Spleen (tissue), 11 donors: Measurements from ENCODE around the gene KIF3B. TPM values are rescaled to one million over a fixed set of nuclear protein-coding genes. Genes with fewer than 3 reads are reported as not detected.
A peak's percentile ranks its signal among the peaks of the same experiment; 100 is the strongest.
"Not testable (repeated sequence)": the region's sequence is repeated elsewhere in the genome, so short reads cannot be mapped to it uniquely, and the experiment has no call there.

Experiments
- DNase-seq: peaks from one replicate; pipeline ENCODE4 v3.0.0-alpha.2; 2020
- H3K27ac ChIP-seq, 8 donors: fragments of 200-600 bp; sonication (generic) in 7 of 8; 1 replicate in 4 of 8; 2 replicates in 4 of 8; pipeline versions ENCODE4 v1.5.0 to v1.8.0; 2016 to 2021; ENCODE audit warnings: inconsistent platforms in 4 of 8, mild to moderate bottlenecking in 4 of 8, moderate library complexity in 1 of 8
- H3K27me3 ChIP-seq, 7 donors: fragments of 200-600 bp; sonication (generic) in 6 of 7; replicated peaks in 1 of 7; 1 replicate in 4 of 7; 2 replicates in 3 of 7; pipeline versions ENCODE4 v1.5.0 to v1.8.0; 2016 to 2021; ENCODE audit warnings: inconsistent platforms in 3 of 7, mild to moderate bottlenecking in 1 of 7
- H3K36me3 ChIP-seq, 6 donors: fragments of 200-600 bp; sonication (generic) in 5 of 6; 1 replicate in 4 of 6; 2 replicates in 2 of 6; pipeline versions ENCODE4 v1.5.0 to v1.8.0; 2016 to 2021; ENCODE audit warnings: inconsistent platforms in 2 of 6
- H3K4me1 ChIP-seq, 6 donors: fragments of 200-600 bp; sonication (generic) in 5 of 6; 1 replicate in 3 of 6; 2 replicates in 3 of 6; pipeline versions ENCODE4 v1.5.0 to v1.8.0; 2016 to 2021; ENCODE audit warnings: inconsistent platforms in 3 of 6
- H3K4me3 ChIP-seq, 8 donors: fragments of 200-600 bp; sonication (generic) in 7 of 8; 1 replicate in 4 of 8; 2 replicates in 4 of 8; pipeline versions ENCODE4 v1.5.0 to v1.8.0; 2016 to 2021; ENCODE audit warnings: inconsistent platforms in 4 of 8, mild to moderate bottlenecking in 4 of 8, moderate library complexity in 2 of 8
- H3K9me3 ChIP-seq, 8 donors: fragments of 200-600 bp; sonication (generic) in 7 of 8; 1 replicate in 4 of 8; 2 replicates in 4 of 8; pipeline versions ENCODE4 v1.5.0 to v1.8.0; 2016 to 2021; ENCODE audit warnings: inconsistent platforms in 4 of 8
- CTCF ChIP-seq, 11 experiments: fragments of 200-600 bp in 7 of 11; fragments of 450-650 bp in 4 of 11; sonication (generic) in 4 of 11; IDR thresholded peaks in 8 of 11; conservative IDR thresholded peaks in 3 of 11; 1 replicate in 7 of 11; 2 replicates in 4 of 11; pipeline versions ENCODE4 v1.4.0 to v1.8.0; 2016 to 2021; ENCODE audit warnings: antibody characterized with exemption in 11 of 11, inconsistent platforms in 4 of 11, mild to moderate bottlenecking in 1 of 11
- POLR2A ChIP-seq, 3 donors: fragments of 450-650 bp; IDR thresholded peaks; one replicate each; pipeline ENCODE4 v1.5.1; 2017; ENCODE audit warnings: antibody characterized with exemption in 3 of 3, mild to moderate bottlenecking in 1 of 3
- POLR2AphosphoS5 ChIP-seq, 3 donors: sonication (generic); formaldehyde crosslinking; IDR thresholded peaks; one replicate each; pipeline ENCODE4 v1.5.1; 2017; ENCODE audit warnings: antibody characterized with exemption in 3 of 3
- WGBS, 5 donors: extraction: QIAGEN DNeasy Blood & Tissue Kit in 3 of 5; methylation state at CpG; one replicate each; pipeline versions ENCODE4 v1.1.5 to v1.1.7; 2013 to 2018; 5-methylcytosine and 5-hydroxymethylcytosine counted together
- intact Hi-C: fragments of 100-400 bp; cut with DNase I; formaldehyde crosslinking; loops from one replicate; pipeline ENCODE4 v1.15.0; 2023; ENCODE audit warnings: low total_unique reads
- polyA plus RNA-seq, 3 donors: library from polyadenylated mRNA; stranded (reverse); fragments of 200-250 nt; gene quantifications; one replicate each; pipeline ENCODE4 v1.2.1, GENCODE V29; 2013
- total RNA-seq, 7 donors: library from RNA; depleted of rRNA in 3 of 7; stranded (reverse); fragments of >200 nt in 3 of 7; fragmentation: NEBNext Ultra II Directional in 4 of 7; extraction: Animal tissue kit (Norgen Biotek cat#: 25700) in 4 of 7; gene quantifications; one replicate each; pipeline versions ENCODE4 v1.1.0 to v1.2.1, GENCODE V29; 2016 to 2021
- donor health status: healthy with polysubstance abuse.
- donor health status: DM: no; HTN: no; CAD: no; lungs with moderate emphysema.
- donor health status: DM: no; HTN: no; CAD: no.
- donor health status: Bipolar disorder and iron deficiency.
- donor health status: healthy.
- donor health status: DM: no; HTN: no; CAD: no.
- donor health status: DM: yes; HTN: yes; CAD: no.

KIF3B gene
- total and polyA plus RNA-seq, 10 donors: 3.8 to 25.9 (median 20.0) TPM

- 88 to 98% (median 92%) methylated on average over 4 of the region's 4 CpGs for WGBS, 5 donors
- Histone ChIP-seq H3K27ac (no peak overlapping the region), H3K4me1 (peaks cover 0 to 5% (median 0%) of the 10 kb centered on the region in 6 donors), H3K27me3 (no peaks in the 10 kb centered on the region), H3K9me3 (no peaks in the 10 kb centered on the region), H3K36me3 (peaks cover 0 to 8% (median 0%) of the 10 kb centered on the region in 6 donors), H3K4me3 (no peak overlapping the region)
- peak; percentile 9 for DNase-seq
- intact Hi-C loops: no loop called here
- TF ChIP-seq POLR2A (IDR thresholded peaks at IDR 0.05): no peak
- TF ChIP-seq CTCF (IDR thresholded peaks at IDR 0.05 in 8 of 11, conservative IDR thresholded peaks at IDR 0.05 in 3 of 11): no peak
- TF ChIP-seq POLR2AphosphoS5 (IDR thresholded peaks at IDR 0.05): no peak
Measured at GRCh38 chr20:32241807-32242206, 35.6 kb upstream of the KIF3B start.

GRCh38 chr20:32244150-32244823 lies 33.2 kb upstream of the KIF3B start:
- H3K27ac ChIP-seq: no peak overlapping the region
- no peak for TF ChIP-seq POLR2AphosphoS5 (IDR thresholded peaks at IDR 0.05)
- TF ChIP-seq POLR2A (IDR thresholded peaks at IDR 0.05): no peak
- TF ChIP-seq CTCF (IDR thresholded peaks at IDR 0.05 in 8 of 11, conservative IDR thresholded peaks at IDR 0.05 in 3 of 11): no peak
- H3K27me3 ChIP-seq: no peaks in the 10 kb centered on the region
- DNase-seq: peak; percentile 19
- no peaks in the 10 kb centered on the region for H3K9me3 ChIP-seq
- WGBS, 5 donors: 93 to 95% (median 94%) methylated on average over 6 of the region's 6 CpGs
- intact Hi-C loops: no loop called here
- no peak overlapping the region for H3K4me3 ChIP-seq
- H3K36me3 ChIP-seq: no peaks in the 10 kb centered on the region
- H3K4me1 ChIP-seq: peaks cover 0 to 9% (median 0%) of the 10 kb centered on the region in 6 donors

GRCh38 chr20:32244959-32245358 lies 32.5 kb upstream of the KIF3B start:
- intact Hi-C loops: no loop called here
- Histone ChIP-seq H3K9me3 (no peaks in the 10 kb centered on the region), H3K4me1 (peaks cover 0 to 8% (median 0%) of the 10 kb centered on the region in 6 donors), H3K36me3 (no peaks in the 10 kb centered on the region), H3K27ac (no peak overlapping the region), H3K4me3 (no peak overlapping the region), H3K27me3 (no peaks in the 10 kb centered on the region)
- TF ChIP-seq POLR2AphosphoS5 (IDR thresholded peaks at IDR 0.05): no peak
- TF ChIP-seq CTCF (IDR thresholded peaks at IDR 0.05 in 8 of 11, conservative IDR thresholded peaks at IDR 0.05 in 3 of 11): no peak
- TF ChIP-seq POLR2A (IDR thresholded peaks at IDR 0.05): no peak
- WGBS, 5 donors: 82 to 96% (median 90%) methylated on average over 4 of the region's 4 CpGs
- peak; percentile 18 for DNase-seq

GRCh38 chr20:32246208-32246607 lies 31.2 kb upstream of the KIF3B start:
- H3K36me3 ChIP-seq, H3K4me3 ChIP-seq, H3K9me3 ChIP-seq, H3K27me3 ChIP-seq, intact Hi-C loops, H3K27ac ChIP-seq, H3K4me1 ChIP-seq: not testable (repeated sequence)
- WGBS, 5 donors: 91 to 97% (median 93%) methylated on average over 4 to 5 of the region's 5 CpGs
- peak; percentile 6 for DNase-seq
